Naive thymus-derived CD8-positive, alpha-beta T cell (primary cell): Measurements from ENCODE around the gene ERLEC1. TPM values are rescaled to one million over a fixed set of nuclear protein-coding genes. Genes with fewer than 3 reads are reported as not detected.
"Not testable (repeated sequence)": the region's sequence is repeated elsewhere in the genome, so short reads cannot be mapped to it uniquely, and the experiment has no call there.

Experiments
- ATAC-seq, 2 donors: fragments of 150-1000 bp; cut with Tn5 transposase in 1 of 2; sonication (Bioruptor Pico), chemical (Tn5 transposase) in 1 of 2; 1 replicate in 1 of 2; 2 replicates in 1 of 2; pipeline ENCODE4 v1.10.0; 2021; ENCODE audit warnings: mild to moderate bottlenecking in 2 of 2, moderate library complexity in 2 of 2
- POLR2A ChIA-PET: fragments of 350-600 bp; sonication (Branson Sonifier 250); formaldehyde crosslinking; loops from one replicate; lab custom pipeline; 2021; ENCODE audit warnings: antibody characterized with exemption; lab: Charles Lee
- DNase-seq, 10 donors: peaks; one replicate each; pipeline versions ENCODE4 v3.0.0 to v3.0.0-alpha.2; 2020 to 2022
- H3K27ac Mint-ChIP-seq, 10 donors: one replicate each; pipeline ENCODE4 v1.8.0; 2020 to 2022; ENCODE audit warnings: mild to moderate bottlenecking in 10 of 10, mixed read lengths in 10 of 10, moderate library complexity in 4 of 10, inconsistent platforms in 1 of 10
- H3K27me3 Mint-ChIP-seq, 5 donors: one replicate each; pipeline ENCODE4 v1.8.0; 2021 to 2022; ENCODE audit warnings: mixed read lengths in 5 of 5
- H3K36me3 Mint-ChIP-seq, 3 donors: one replicate each; pipeline ENCODE4 v1.8.0; 2020 to 2022; ENCODE audit warnings: mixed read lengths in 3 of 3, mild to moderate bottlenecking in 2 of 3, inconsistent platforms in 1 of 3
- H3K4me1 Mint-ChIP-seq, 4 donors: one replicate each; pipeline ENCODE4 v1.8.0; 2021 to 2022; ENCODE audit warnings: mixed read lengths in 4 of 4
- H3K4me3 Mint-ChIP-seq, 10 donors: one replicate each; pipeline ENCODE4 v1.8.0; 2020 to 2022; ENCODE audit warnings: mild to moderate bottlenecking in 10 of 10, mixed read lengths in 10 of 10, moderate library complexity in 6 of 10, inconsistent platforms in 1 of 10
- H3K9me3 Mint-ChIP-seq, 9 donors: one replicate each; pipeline ENCODE4 v1.8.0; 2020 to 2022; ENCODE audit warnings: mixed read lengths in 9 of 9, mild to moderate bottlenecking in 3 of 9, inconsistent platforms in 1 of 9, moderate library complexity in 1 of 9
- polyA plus RNA-seq, 3 donors: library from polyadenylated mRNA; unstranded; fragments of 300-500 nt; fragmentation: Illumina TruSeq; gene quantifications; one replicate each; pipeline ENCODE4 v1.2.3, GENCODE V29; 2021
- total RNA-seq, 8 experiments: library from RNA in 2 of 8; stranded (reverse) in 2 of 8; gene quantifications; one replicate each; pipeline ENCODE4 v1.2.3 and lab custom pipeline; 2021 to 2026

ERLEC1 gene
- total and polyA plus RNA-seq, 5 experiments from 2014 or later, result 23.7 to 32.5 (median 27.6) TPM

- H3K27me3 Mint-ChIP-seq, H3K4me1 Mint-ChIP-seq, H3K27ac Mint-ChIP-seq, DNase-seq, ATAC-seq, POLR2A ChIA-PET, H3K4me3 Mint-ChIP-seq, H3K9me3 Mint-ChIP-seq: not testable (repeated sequence)
- H3K36me3 Mint-ChIP-seq, result peaks cover 3 to 21% (median 16%) of the 10 kb centered on the region in 3 donors
Measured at GRCh38 chr2:53823639-53824038, 36.8 kb downstream of the ERLEC1 start.

GRCh38 chr2:53826030-53826410 is 39.2 kb downstream of the ERLEC1 start:
- no peak for ATAC-seq
- Mint-ChIP-seq H3K27ac (peak overlapping the region in 1 of 10 donors; percentile 3), H3K36me3 (peaks cover 7 to 13% (median 10%) of the 10 kb centered on the region in 3 donors), H3K27me3 (no peaks in the 10 kb centered on the region), H3K9me3 (peaks cover 0 to 11% (median 3%) of the 10 kb centered on the region in 9 donors), H3K4me1 (no peaks in the 10 kb centered on the region), H3K4me3 (no peak overlapping the region)
- POLR2A ChIA-PET, result no interaction called here
- DNase-seq, result no peak

- peak overlapping the region in 3 of 10 donors; percentile 24 to 76 (median 73) for H3K27ac Mint-ChIP-seq
- H3K27me3 Mint-ChIP-seq, result no peaks in the 10 kb centered on the region
- H3K36me3 Mint-ChIP-seq, result peaks cover 7 to 17% (median 16%) of the 10 kb centered on the region in 3 donors
- DNase-seq (no peak), ATAC-seq (no peak)
- H3K4me1 Mint-ChIP-seq, result no peaks in the 10 kb centered on the region
- peaks cover 0 to 11% (median 3%) of the 10 kb centered on the region in 9 donors for H3K9me3 Mint-ChIP-seq
- no peak overlapping the region for H3K4me3 Mint-ChIP-seq
- POLR2A ChIA-PET, result no interaction called here
Measured at GRCh38 chr2:53826587-53827397, 39.9 kb downstream of the ERLEC1 start.

- POLR2A ChIA-PET, result no interaction called here
- DNase-seq (no peak), ATAC-seq (no peak)
- Mint-ChIP-seq H3K36me3 (peaks cover 7 to 25% (median 21%) of the 10 kb centered on the region in 3 donors), H3K4me1 (no peaks in the 10 kb centered on the region), H3K27ac (no peak overlapping the region), H3K9me3 (peaks cover 0 to 11% (median 3%) of the 10 kb centered on the region in 9 donors), H3K27me3 (no peaks in the 10 kb centered on the region), H3K4me3 (no peak overlapping the region)
Measured at GRCh38 chr2:53827398-53828175, 40.7 kb downstream of the ERLEC1 start.

GRCh38 chr2:53828331-53828730 is 41.5 kb downstream of the ERLEC1 start:
- peaks cover 0 to 11% (median 3%) of the 10 kb centered on the region in 9 donors for H3K9me3 Mint-ChIP-seq

GRCh38 chr2:53829273-53829979 is 42.6 kb downstream of the ERLEC1 start:
- no peaks in the 10 kb centered on the region for H3K27me3 Mint-ChIP-seq
- ATAC-seq (no peak), DNase-seq (no peak)
- H3K4me3 Mint-ChIP-seq, result no peak overlapping the region
- H3K9me3 Mint-ChIP-seq, result peaks cover 0 to 11% (median 3%) of the 10 kb centered on the region in 9 donors
- POLR2A ChIA-PET, result no interaction called here
- no peaks in the 10 kb centered on the region for H3K4me1 Mint-ChIP-seq
- H3K36me3 Mint-ChIP-seq, result peaks cover 11 to 37% (median 36%) of the 10 kb centered on the region in 3 donors
- H3K27ac Mint-ChIP-seq, result no peak overlapping the region

More at GRCh38 chr2:53828331-53828730, 41.5 kb downstream of the ERLEC1 start:
- H3K4me3 Mint-ChIP-seq, result no peak overlapping the region
- no peaks in the 10 kb centered on the region for H3K27me3 Mint-ChIP-seq
- POLR2A ChIA-PET, result no interaction called here
- DNase-seq (no peak), ATAC-seq (no peak)
- H3K27ac Mint-ChIP-seq, result no peak overlapping the region
- H3K36me3 Mint-ChIP-seq, result peaks cover 7 to 31% (median 27%) of the 10 kb centered on the region in 3 donors
- no peaks in the 10 kb centered on the region for H3K4me1 Mint-ChIP-seq

GRCh38 chr2:53829980-53830290 is 43.1 kb downstream of the ERLEC1 start:
- H3K4me1 Mint-ChIP-seq, POLR2A ChIA-PET, H3K27me3 Mint-ChIP-seq, H3K4me3 Mint-ChIP-seq, H3K27ac Mint-ChIP-seq, DNase-seq, ATAC-seq: not testable (repeated sequence)
- peaks cover 11 to 40% (median 37%) of the 10 kb centered on the region in 3 donors for H3K36me3 Mint-ChIP-seq
- H3K9me3 Mint-ChIP-seq, result peaks cover 0 to 11% (median 3%) of the 10 kb centered on the region in 9 donors

GRCh38 chr2:53840580-53840979 is 53.7 kb downstream of the ERLEC1 start:
- ATAC-seq (no peak), DNase-seq (no peak)
- peaks cover 6 to 9% (median 6%) of the 10 kb centered on the region in 4 donors for H3K4me1 Mint-ChIP-seq
- peaks cover 0 to 4% (median 0%) of the 10 kb centered on the region in 9 donors for H3K9me3 Mint-ChIP-seq
- H3K4me3 Mint-ChIP-seq, result no peak overlapping the region
- H3K27ac Mint-ChIP-seq, result no peak overlapping the region
- no peaks in the 10 kb centered on the region for H3K27me3 Mint-ChIP-seq
- POLR2A ChIA-PET, result no interaction called here
- H3K36me3 Mint-ChIP-seq, result peaks cover 0 to 7% (median 2%) of the 10 kb centered on the region in 3 donors

- H3K4me1 Mint-ChIP-seq, result peaks cover 6 to 12% (median 6%) of the 10 kb centered on the region in 4 donors
- H3K27ac Mint-ChIP-seq, H3K4me3 Mint-ChIP-seq, H3K36me3 Mint-ChIP-seq, ATAC-seq, H3K9me3 Mint-ChIP-seq, POLR2A ChIA-PET, H3K27me3 Mint-ChIP-seq, DNase-seq: not testable (repeated sequence)
Measured at GRCh38 chr2:53841651-53842050, 54.8 kb downstream of the ERLEC1 start.

GRCh38 chr2:53842891-53843290 is 56.0 kb downstream of the ERLEC1 start:
- no peaks in the 10 kb centered on the region for H3K27me3 Mint-ChIP-seq

GRCh38 chr2:53843595-53843994 is 56.8 kb downstream of the ERLEC1 start:
- POLR2A ChIA-PET, result no interaction called here
- H3K27ac Mint-ChIP-seq, result peak overlapping the region in 3 of 10 donors; percentile 20 to 87 (median 80)
- peaks cover 6 to 12% (median 6%) of the 10 kb centered on the region in 4 donors for H3K4me1 Mint-ChIP-seq
- ATAC-seq (no peak), DNase-seq (no peak)
- H3K4me3 Mint-ChIP-seq, result peak overlapping the region in 1 of 10 donors; percentile 64
- no peaks in the 10 kb centered on the region for H3K27me3 Mint-ChIP-seq
- H3K9me3 Mint-ChIP-seq, result peaks cover 0 to 4% (median 0%) of the 10 kb centered on the region in 9 donors
- peaks cover 0 to 2% (median 0%) of the 10 kb centered on the region in 3 donors for H3K36me3 Mint-ChIP-seq

More at GRCh38 chr2:53842891-53843290, 56.0 kb downstream of the ERLEC1 start:
- peaks cover 0 to 4% (median 0%) of the 10 kb centered on the region in 9 donors for H3K9me3 Mint-ChIP-seq
- POLR2A ChIA-PET, result no interaction called here
- no peak overlapping the region for H3K4me3 Mint-ChIP-seq
- ATAC-seq (no peak), DNase-seq (no peak)
- peaks cover 0 to 2% (median 0%) of the 10 kb centered on the region in 3 donors for H3K36me3 Mint-ChIP-seq
- H3K4me1 Mint-ChIP-seq, result peaks cover 6 to 12% (median 6%) of the 10 kb centered on the region in 4 donors
- peak overlapping the region in 1 of 10 donors; percentile 80 for H3K27ac Mint-ChIP-seq

GRCh38 chr2:53848062-53848461 is 61.2 kb downstream of the ERLEC1 start:
- ATAC-seq (no peak), DNase-seq (no peak)
- Mint-ChIP-seq H3K27ac (peak overlapping the region in 3 of 10 donors; percentile 5 to 72 (median 27)), H3K36me3 (peaks cover 0 to 9% (median 5%) of the 10 kb centered on the region in 3 donors), H3K27me3 (no peaks in the 10 kb centered on the region), H3K4me3 (no peak overlapping the region), H3K9me3 (no peaks in the 10 kb centered on the region), H3K4me1 (peaks cover 3 to 12% (median 5%) of the 10 kb centered on the region in 4 donors)
- POLR2A ChIA-PET, result no interaction called here
